Activated CD4-positive, alpha-beta T cell treated with anti-CD3 and anti-CD28 coated beads, Interleukin-2, Interleukin-6, amounts not matched to agents 100 ng/mL and 50 ng/mL, durations not matched to agents 16 hours and 8 hours (primary cell): ENCODE data around the gene TRRAP.
A peak's percentile ranks its signal among the peaks of the same experiment; 100 is the strongest.
"Not testable (repeated sequence)": the region's sequence is repeated elsewhere in the genome, so short reads cannot be mapped to it uniquely, and the experiment has no call there.

Experiments
- DNase-seq: peaks from one replicate; pipeline ENCODE4 v3.0.0-alpha.2; 2020

TRRAP gene

GRCh38 chr7:99033765-99034164 is 155.4 kb downstream of the TRRAP start:
- DNase-seq = no peak

- no peak for DNase-seq
Observed at GRCh38 chr7:99034932-99035722, 156.8 kb downstream of the TRRAP start.

GRCh38 chr7:99035723-99036545 is 157.6 kb downstream of the TRRAP start:
- DNase-seq = no peak

- DNase-seq = no peak
Observed at GRCh38 chr7:99036546-99037111, 158.3 kb downstream of the TRRAP start.

- no peak for DNase-seq
Observed at GRCh38 chr7:99037327-99037940, 159.1 kb downstream of the TRRAP start.

- DNase-seq = no peak
Observed at GRCh38 chr7:99038086-99038855, 159.9 kb downstream of the TRRAP start.

- no peak for DNase-seq
Observed at GRCh38 chr7:99039384-99039891, 161.1 kb downstream of the TRRAP start.

DNA sequence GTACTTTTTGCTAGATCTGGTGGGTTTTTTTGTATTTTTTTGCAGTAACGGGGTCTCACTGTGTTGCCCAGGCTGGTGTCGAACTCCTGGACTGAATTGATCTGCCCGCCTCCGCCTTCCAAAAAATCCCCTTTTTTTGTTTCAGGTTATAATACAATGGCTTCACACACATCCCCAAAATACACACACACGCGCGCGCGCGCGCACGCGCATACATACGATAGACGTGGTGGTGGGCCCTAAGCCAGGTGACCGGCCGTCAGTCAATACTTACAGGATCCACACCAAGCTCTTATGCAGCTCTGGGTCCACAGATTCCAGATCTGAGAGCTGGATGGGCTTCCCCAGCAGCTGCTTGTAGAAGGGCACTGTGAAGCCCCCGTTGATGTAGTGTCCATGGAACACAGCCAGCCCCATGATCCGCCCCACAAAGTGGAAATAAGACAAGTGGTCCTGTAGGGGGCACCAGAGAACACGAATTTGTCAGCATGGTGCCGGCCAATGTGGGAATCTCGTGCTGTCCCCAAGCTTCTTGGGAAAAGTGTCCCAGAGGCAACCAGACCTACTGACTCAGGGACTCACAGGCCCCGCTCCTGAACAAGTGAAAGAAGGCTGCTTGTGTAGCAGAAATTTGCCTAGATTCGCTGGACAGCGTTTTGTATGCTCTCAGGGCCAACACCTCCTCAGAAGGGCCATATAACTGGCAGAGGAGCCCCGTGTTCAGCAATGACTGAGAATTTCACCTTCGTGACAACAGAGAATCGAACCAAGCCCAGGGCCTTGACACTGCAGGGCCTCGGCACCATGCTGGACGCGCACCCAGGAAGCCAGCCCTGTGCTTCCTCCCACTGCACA is 162.0 kb downstream of the TRRAP start:
- DNase-seq = peak; percentile 68

GRCh38 chr7:99041526-99041925 is 163.2 kb downstream of the TRRAP start:
- no peak for DNase-seq

DNA sequence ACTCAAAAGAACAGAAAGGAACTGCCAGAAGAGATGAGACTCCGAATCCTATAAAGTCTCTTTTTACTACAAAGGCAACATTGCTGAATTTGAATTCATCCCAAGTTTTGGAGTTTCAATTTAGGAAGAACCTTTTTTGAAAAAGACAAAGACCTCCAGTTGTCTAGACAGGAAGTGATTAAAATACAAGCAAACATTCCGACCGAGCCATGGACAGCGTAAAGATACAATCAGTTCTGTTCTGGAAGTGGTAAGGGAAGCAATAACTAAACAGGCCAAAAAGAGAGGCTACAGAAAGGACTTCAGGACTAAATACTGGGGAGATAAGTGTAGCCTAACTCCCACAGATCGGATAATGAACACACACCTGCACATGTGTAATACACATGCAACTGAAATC is 164.6 kb downstream of the TRRAP start:
- DNase-seq = no peak

DNA sequence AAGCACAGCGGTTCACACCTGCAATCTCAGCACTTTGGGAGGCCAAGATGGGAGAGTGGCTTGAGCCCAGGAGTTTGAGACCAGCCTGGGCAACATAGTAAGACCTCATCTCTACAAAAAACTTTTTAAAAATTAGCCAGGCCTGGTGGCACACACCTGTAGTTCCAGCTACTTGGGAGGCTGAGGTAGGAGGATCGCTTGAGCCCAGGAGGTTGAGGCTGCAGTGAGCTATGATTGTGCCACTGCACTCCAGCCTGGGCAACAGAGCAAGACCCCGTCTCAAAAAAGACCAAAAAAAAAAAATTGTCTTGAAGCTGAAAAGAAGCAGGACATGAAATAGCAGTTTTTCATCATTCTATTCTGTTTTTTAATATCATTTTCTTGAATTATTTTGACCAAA is 166.5 kb downstream of the TRRAP start:
- not testable (repeated sequence) for DNase-seq

- DNase-seq = not testable (repeated sequence)
Observed at GRCh38 chr7:99046262-99046661, 167.9 kb downstream of the TRRAP start.

GRCh38 chr7:99046722-99047121 is 168.4 kb downstream of the TRRAP start:
- DNase-seq = no peak

DNA sequence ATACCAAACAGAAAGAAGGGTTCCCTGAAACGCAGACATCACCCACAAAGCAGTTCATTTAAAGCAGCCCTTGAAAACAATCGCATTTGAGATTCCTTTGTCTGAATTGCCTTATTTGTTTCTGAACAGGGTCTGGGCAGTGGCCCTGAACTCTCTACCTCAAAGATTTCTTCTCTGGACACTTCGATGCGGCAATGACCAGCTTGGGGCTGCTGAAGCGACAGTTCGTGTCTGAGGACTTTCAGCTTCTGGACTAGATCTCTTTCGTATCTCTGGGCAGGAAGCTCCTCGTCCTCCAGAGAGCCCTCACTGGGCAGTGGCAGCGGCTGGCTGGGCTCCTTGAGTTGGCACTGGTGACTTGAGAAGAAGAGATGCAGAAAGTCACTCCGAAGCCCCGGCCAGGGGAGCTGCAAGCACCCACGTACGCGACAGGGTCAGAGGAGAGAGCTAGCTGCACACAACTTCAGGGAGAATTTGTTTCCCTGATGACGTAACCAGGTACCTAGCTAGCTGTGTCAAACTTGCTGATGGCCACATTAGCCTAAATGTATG is 169.3 kb downstream of the TRRAP start:
- no peak for DNase-seq

DNA sequence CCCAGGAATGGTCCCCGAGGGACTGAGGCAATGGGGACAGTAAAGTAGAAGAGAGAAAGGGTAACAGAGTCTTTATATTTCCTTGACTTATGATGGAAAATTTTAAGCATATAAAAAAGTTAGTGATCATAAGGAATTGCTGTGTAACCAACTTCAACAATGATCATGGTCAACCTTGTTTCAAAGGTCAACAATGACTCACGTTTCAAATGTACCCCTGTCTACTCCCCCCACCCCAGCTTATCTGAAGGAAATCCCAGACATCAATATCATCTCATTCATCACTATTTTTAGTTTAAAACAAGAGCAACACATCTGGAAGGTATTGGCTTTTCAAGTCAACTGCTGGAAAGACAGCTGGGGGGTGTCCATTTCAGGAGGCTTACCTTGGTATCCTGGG is 172.6 kb downstream of the TRRAP start:
- no peak for DNase-seq

DNA sequence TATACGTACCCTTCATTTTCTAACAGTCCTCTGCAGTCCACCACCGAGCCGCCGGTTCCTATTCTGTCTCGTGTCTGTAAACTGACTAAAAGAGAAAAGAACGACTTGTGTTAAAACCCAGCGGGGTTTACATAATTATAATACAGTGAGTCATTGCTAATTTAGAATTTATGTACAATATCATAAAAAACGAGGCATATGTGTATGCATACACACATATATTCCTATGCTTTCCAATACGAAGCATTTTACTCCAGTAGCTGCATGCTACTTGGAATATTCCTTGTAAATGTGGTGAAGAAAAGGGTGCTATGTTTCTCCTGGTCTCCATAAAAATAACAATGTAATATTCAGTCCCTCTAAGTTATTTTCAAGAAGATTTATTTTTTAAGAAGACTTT is 176.4 kb downstream of the TRRAP start:
- DNase-seq = no peak

GRCh38 chr7:99061001-99061776 is 182.9 kb downstream of the TRRAP start:
- DNase-seq = no peak
